HL-60 (cell line): ENCODE measurements around the gene MYBL2.

Experiments
- DNase-seq, 2 experiments: peaks; one replicate each; pipeline ENCODE4 v3.0.0-alpha.2; 2010 to 2020; ENCODE audit warnings: low read depth in 1 of 2, low spot score in 1 of 2
- H3K27ac ChIP-seq: fragments of 250-450 bp; sonication (Bioruptor Pico); replicated peaks from 2 replicates; pipeline ENCODE4 v1.5.1; 2020; ENCODE audit warnings: mild to moderate bottlenecking, moderate library complexity
- H3K27me3 ChIP-seq: fragments of 250-450 bp; sonication (Bioruptor Pico); 2 replicates; pipeline ENCODE4 v1.5.1; 2021; ENCODE audit warnings: mild to moderate bottlenecking, moderate library complexity; ENCODE audit not compliant: insufficient read depth, poor library complexity, severe bottlenecking
- H3K4me3 ChIP-seq: replicated peaks from 2 replicates; pipeline ENCODE4 v1.5.1; 2011; ENCODE audit warnings: mild to moderate bottlenecking, control low read depth, low read length; ENCODE audit not compliant: insufficient read depth
- GABPA ChIP-seq: IDR thresholded peaks from 2 replicates; pipeline ENCODE4 v1.6.1; 2012; ENCODE audit warnings: low read depth
- POLR2AphosphoS5 ChIP-seq: IDR thresholded peaks from 2 replicates; pipeline ENCODE4 v1.6.1; 2012; ENCODE audit warnings: low read depth
- REST ChIP-seq: IDR thresholded peaks from 2 replicates; pipeline ENCODE4 v1.6.1; 2012; ENCODE audit warnings: low read depth; ENCODE audit not compliant: insufficient replicate concordance
- SPI1 ChIP-seq: IDR thresholded peaks from 2 replicates; pipeline ENCODE4 v1.6.1; 2012; ENCODE audit warnings: low read depth, mild to moderate bottlenecking, borderline replicate concordance
- TF ChIP-seq, protein P1 (sequence below): IDR thresholded peaks from one replicate; pipeline ENCODE4 v1.5.1; 2011; ENCODE audit warnings: low read length, control low read depth, inconsistent platforms; ENCODE audit not compliant: insufficient read depth

Gene MYBL2

GRCh38 chr20:43681991-43682410 is 15.1 kb downstream of the MYBL2 start:
- no peak for DNase-seq
- no peak for TF ChIP-seq GABPA
- no peak for TF ChIP-seq POLR2AphosphoS5
- TF ChIP-seq, protein P1, sequence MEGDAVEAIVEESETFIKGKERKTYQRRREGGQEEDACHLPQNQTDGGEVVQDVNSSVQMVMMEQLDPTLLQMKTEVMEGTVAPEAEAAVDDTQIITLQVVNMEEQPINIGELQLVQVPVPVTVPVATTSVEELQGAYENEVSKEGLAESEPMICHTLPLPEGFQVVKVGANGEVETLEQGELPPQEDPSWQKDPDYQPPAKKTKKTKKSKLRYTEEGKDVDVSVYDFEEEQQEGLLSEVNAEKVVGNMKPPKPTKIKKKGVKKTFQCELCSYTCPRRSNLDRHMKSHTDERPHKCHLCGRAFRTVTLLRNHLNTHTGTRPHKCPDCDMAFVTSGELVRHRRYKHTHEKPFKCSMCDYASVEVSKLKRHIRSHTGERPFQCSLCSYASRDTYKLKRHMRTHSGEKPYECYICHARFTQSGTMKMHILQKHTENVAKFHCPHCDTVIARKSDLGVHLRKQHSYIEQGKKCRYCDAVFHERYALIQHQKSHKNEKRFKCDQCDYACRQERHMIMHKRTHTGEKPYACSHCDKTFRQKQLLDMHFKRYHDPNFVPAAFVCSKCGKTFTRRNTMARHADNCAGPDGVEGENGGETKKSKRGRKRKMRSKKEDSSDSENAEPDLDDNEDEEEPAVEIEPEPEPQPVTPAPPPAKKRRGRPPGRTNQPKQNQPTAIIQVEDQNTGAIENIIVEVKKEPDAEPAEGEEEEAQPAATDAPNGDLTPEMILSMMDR: no peak
- no peak for TF ChIP-seq REST
- no peak for TF ChIP-seq SPI1
- no peak overlapping the region for H3K4me3 ChIP-seq
- no peaks in the 10 kb centered on the region for H3K27me3 ChIP-seq
- H3K27ac ChIP-seq: no peak overlapping the region

DNA sequence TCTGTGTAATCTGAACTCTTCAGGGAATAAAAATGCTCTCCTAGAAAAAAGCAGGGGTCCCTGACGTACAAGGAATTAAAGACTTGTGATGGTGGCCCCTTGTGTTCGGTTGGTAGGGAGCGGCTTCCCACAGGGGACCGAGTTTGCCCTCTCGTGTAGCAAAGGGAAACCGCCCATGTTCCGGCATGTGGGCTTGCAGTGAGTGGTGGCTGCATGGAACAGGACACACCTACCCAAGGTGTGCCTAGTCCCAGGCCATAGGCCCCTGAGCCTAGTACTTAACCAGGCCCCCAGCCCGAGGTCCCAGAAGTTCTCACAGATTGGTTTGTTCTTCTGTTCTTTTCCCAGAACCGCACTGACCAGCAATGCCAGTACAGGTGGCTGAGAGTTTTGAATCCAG is 15.5 kb downstream of the MYBL2 start:
- no peak overlapping the region for H3K4me3 ChIP-seq
- H3K27ac ChIP-seq: no peak overlapping the region
- no peaks in the 10 kb centered on the region for H3K27me3 ChIP-seq
- no peak for DNase-seq
- TF ChIP-seq SPI1 (no peak), GABPA (no peak), POLR2AphosphoS5 (no peak), REST (no peak)
- TF ChIP-seq, protein P1: no peak

- Histone ChIP-seq H3K27ac (no peak overlapping the region), H3K27me3 (no peaks in the 10 kb centered on the region), H3K4me3 (no peak overlapping the region)
- DNase-seq: no peak
- TF ChIP-seq REST: no peak
- TF ChIP-seq POLR2AphosphoS5: no peak
- TF ChIP-seq GABPA: no peak
- TF ChIP-seq SPI1: no peak
- TF ChIP-seq, protein P1: no peak
Measured at GRCh38 chr20:43686820-43687219, 19.9 kb downstream of the MYBL2 start.
